Measurements from ENCODE around the gene IST1.

IST1 gene

GRCh38 chr16:71965223-71965622, 69.9 kb downstream of the IST1 start:
- DNase-seq (ENCODE audit: low spot score), result no peak

GRCh38 chr16:71966932-71967331, 71.6 kb downstream of the IST1 start:
- DNase-seq (ENCODE audit: low spot score), result no peak

GRCh38 chr16:71969353-71969752, 74.0 kb downstream of the IST1 start:
- DNase-seq (ENCODE audit: low spot score), result no peak

- DNase-seq (ENCODE audit: low spot score), result no peak
Measured at GRCh38 chr16:71971571-71971970, 76.2 kb downstream of the IST1 start.

GRCh38 chr16:71972356-71972755, 77.0 kb downstream of the IST1 start:
- DNase-seq (ENCODE audit: low spot score), result no peak

- no peak for DNase-seq (ENCODE audit: low spot score)
Measured at GRCh38 chr16:71973001-71973400, 77.7 kb downstream of the IST1 start.

- DNase-seq (ENCODE audit: low spot score), result no peak
Measured at GRCh38 chr16:71974068-71974818, 78.9 kb downstream of the IST1 start.

All from HuH-7.5 (cell line).